ENCODE measurements around the gene CMTM1. TPM values are rescaled to one million over a fixed set of nuclear protein-coding genes. Genes with fewer than 3 reads are reported as not detected.

The CMTM1 gene
- total RNA-seq, 2 experiments from 2014 or later, result 6.4 to 11.8 TPM

GRCh38 chr16:66522816-66523590 lies 43.2 kb upstream of the CMTM1 start:
- H3K9me3 Mint-ChIP-seq (ENCODE audit: low read depth), result no peaks in the 10 kb centered on the region
- H3K4me1 Mint-ChIP-seq, result peaks cover 77% of the 10 kb centered on the region
- H3K27me3 Mint-ChIP-seq, result no peaks in the 10 kb centered on the region
- ChIA-PET POLR2A (interaction anchor here (0.6 to 1.5 kb wide), 5 partner anchors 26 to 86 kb away, joined by 3 to 15 read pairs (median 5); partner anchors contain the start of gene CKLF), CTCF (interaction anchor here (0.8 to 5.8 kb wide), 10 partner anchors 12 to 128 kb away, joined by 3 to 59 read pairs (median 6); partner anchors contain the start of genes CKLF, CMTM3 and TK2)
- H3K36me3 Mint-ChIP-seq (ENCODE audit: low read depth), result peaks cover 3% of the 10 kb centered on the region
- ATAC-seq (no peak), DNase-seq (no peak)
- H3K27ac Mint-ChIP-seq, result peak overlapping the region; percentile 86
- H3K4me3 Mint-ChIP-seq, result peak overlapping the region; percentile 55
- intact Hi-C loops (cut with DNase I, micrococcal nuclease), result loop anchor here (1.0 to 10.0 kb wide), 6 partner anchors 28 to 352 kb away; partner anchors contain the start of genes CKLF (in 1 of the 2) and CMTM3 (in 1 of the 2)

- Mint-ChIP-seq H3K36me3 (ENCODE audit: low read depth) (peaks cover 3% of the 10 kb centered on the region), H3K9me3 (ENCODE audit: low read depth) (no peaks in the 10 kb centered on the region), H3K4me3 (peak overlapping the region; percentile 37), H3K4me1 (peaks cover 70% of the 10 kb centered on the region), H3K27ac (peak overlapping the region; percentile 86), H3K27me3 (no peaks in the 10 kb centered on the region)
- intact Hi-C loops (cut with DNase I, micrococcal nuclease), result loop anchor here in 1 of 2 experiments (10.0 kb wide), 1 partner anchor 351 kb away; no protein-coding TSS in a partner anchor
- ChIA-PET POLR2A (interaction anchor here (0.6 kb wide), 1 partner anchor 85 kb away, joined by 4 read pairs; no protein-coding TSS in a partner anchor), CTCF (interaction anchor here (1.0 to 5.8 kb wide), 4 partner anchors 10 to 127 kb away, joined by 3 to 59 read pairs (median 12); partner anchors contain the start of genes CKLF and TK2)
- peak; percentile 48 for DNase-seq
- ATAC-seq, result peak; percentile 13
These were observed 42.3 kb upstream of the CMTM1 start for GRCh38 chr16:66523861-66524354.

GRCh38 chr16:66524601-66525164 lies 41.6 kb upstream of the CMTM1 start:
- Mint-ChIP-seq H3K4me1 (peaks cover 66% of the 10 kb centered on the region), H3K36me3 (ENCODE audit: low read depth) (peaks cover 3% of the 10 kb centered on the region), H3K9me3 (ENCODE audit: low read depth) (no peaks in the 10 kb centered on the region), H3K27ac (peak overlapping the region; percentile 87), H3K27me3 (no peaks in the 10 kb centered on the region), H3K4me3 (no peak overlapping the region)
- intact Hi-C loops (cut with DNase I, micrococcal nuclease), result loop anchor here in 1 of 2 experiments (10.0 kb wide), 1 partner anchor 350 kb away; no protein-coding TSS in a partner anchor
- no peak for ATAC-seq
- ChIA-PET CTCF (interaction anchor here (0.8 to 5.8 kb wide), 4 partner anchors 9 to 48 kb away, joined by 3 to 59 read pairs (median 3); partner anchors contain the start of genes CKLF and TK2), POLR2A (no interaction called here)
- DNase-seq, result no peak

GRCh38 chr16:66525396-66526180 lies 40.7 kb upstream of the CMTM1 start:
- Mint-ChIP-seq H3K27me3 (no peaks in the 10 kb centered on the region), H3K4me1 (peaks cover 62% of the 10 kb centered on the region), H3K27ac (peak overlapping the region; percentile 34), H3K36me3 (ENCODE audit: low read depth) (peaks cover 3% of the 10 kb centered on the region), H3K4me3 (no peak overlapping the region), H3K9me3 (ENCODE audit: low read depth) (no peaks in the 10 kb centered on the region)
- ATAC-seq, result no peak
- intact Hi-C loops (cut with DNase I, micrococcal nuclease), result loop anchor here in 1 of 2 experiments (10.0 kb wide), 1 partner anchor 349 kb away; no protein-coding TSS in a partner anchor
- DNase-seq, result no peak
- CTCF ChIA-PET, result interaction anchor here (0.8 to 5.8 kb wide), 4 partner anchors 18 to 49 kb away, joined by 3 to 59 read pairs (median 4); partner anchors contain the start of genes CKLF and TK2
- POLR2A ChIA-PET, result interaction anchor here (1.0 kb wide), 1 partner anchor 38 kb away, joined by 3 read pairs; no protein-coding TSS in a partner anchor

GRCh38 chr16:66528294-66528693 lies 37.9 kb upstream of the CMTM1 start:
- DNase-seq (no peak), ATAC-seq (no peak)
- POLR2A ChIA-PET, result no interaction called here
- H3K4me3 Mint-ChIP-seq, result no peak overlapping the region
- H3K4me1 Mint-ChIP-seq, result peaks cover 35% of the 10 kb centered on the region
- intact Hi-C loops (cut with DNase I, micrococcal nuclease), result loop anchor here in 1 of 2 experiments (10.0 kb wide), 1 partner anchor 347 kb away; no protein-coding TSS in a partner anchor
- peaks cover 3% of the 10 kb centered on the region for H3K36me3 Mint-ChIP-seq (ENCODE audit: low read depth)
- no peaks in the 10 kb centered on the region for H3K9me3 Mint-ChIP-seq (ENCODE audit: low read depth)
- CTCF ChIA-PET, result interaction anchor here (1.4 to 1.7 kb wide), 2 partner anchors 15 to 36 kb away, joined by 4 to 5 read pairs; no protein-coding TSS in a partner anchor
- no peak overlapping the region for H3K27ac Mint-ChIP-seq
- no peaks in the 10 kb centered on the region for H3K27me3 Mint-ChIP-seq

- Mint-ChIP-seq H3K9me3 (ENCODE audit: low read depth) (no peaks in the 10 kb centered on the region), H3K27ac (peak overlapping the region; percentile 20), H3K4me3 (no peak overlapping the region), H3K36me3 (ENCODE audit: low read depth) (peaks cover 3% of the 10 kb centered on the region), H3K27me3 (no peaks in the 10 kb centered on the region), H3K4me1 (peaks cover 23% of the 10 kb centered on the region)
- ChIA-PET CTCF (interaction anchor here (0.7 to 1.7 kb wide), 2 partner anchors 24 to 34 kb away, joined by 4 to 5 read pairs; no protein-coding TSS in a partner anchor), POLR2A (no interaction called here)
- ATAC-seq (no peak), DNase-seq (no peak)
- intact Hi-C loops (cut with DNase I, micrococcal nuclease), result loop anchor here in 1 of 2 experiments (10.0 kb wide), 1 partner anchor 345 kb away; no protein-coding TSS in a partner anchor
These were observed 36.8 kb upstream of the CMTM1 start for GRCh38 chr16:66529475-66529874.

- ATAC-seq, result no peak
- Mint-ChIP-seq H3K4me3 (no peak overlapping the region), H3K27me3 (no peaks in the 10 kb centered on the region), H3K4me1 (peaks cover 9% of the 10 kb centered on the region), H3K36me3 (ENCODE audit: low read depth) (no peaks in the 10 kb centered on the region), H3K9me3 (ENCODE audit: low read depth) (no peaks in the 10 kb centered on the region), H3K27ac (no peak overlapping the region)
- no peak for DNase-seq
- intact Hi-C loops (cut with DNase I, micrococcal nuclease), result no loop called here
- POLR2A ChIA-PET, result no interaction called here
- CTCF ChIA-PET, result no interaction called here
These were observed 31.9 kb upstream of the CMTM1 start for GRCh38 chr16:66534376-66534799.

GRCh38 chr16:66536525-66536924 lies 29.7 kb upstream of the CMTM1 start:
- no peak for DNase-seq
- no peaks in the 10 kb centered on the region for H3K27me3 Mint-ChIP-seq
- intact Hi-C loops (cut with DNase I, micrococcal nuclease), result no loop called here
- no peak overlapping the region for H3K27ac Mint-ChIP-seq
- no peaks in the 10 kb centered on the region for H3K9me3 Mint-ChIP-seq (ENCODE audit: low read depth)
- H3K4me3 Mint-ChIP-seq, result no peak overlapping the region
- CTCF ChIA-PET, result interaction anchor here (0.6 to 1.1 kb wide), 3 partner anchors 38 to 76 kb away, joined by 3 read pairs; no protein-coding TSS in a partner anchor
- H3K36me3 Mint-ChIP-seq (ENCODE audit: low read depth), result no peaks in the 10 kb centered on the region
- no peak for ATAC-seq
- peaks cover 11% of the 10 kb centered on the region for H3K4me1 Mint-ChIP-seq
- POLR2A ChIA-PET, result no interaction called here

- H3K4me3 Mint-ChIP-seq, result no peak overlapping the region
- no peaks in the 10 kb centered on the region for H3K27me3 Mint-ChIP-seq
- intact Hi-C loops (cut with DNase I, micrococcal nuclease), result no loop called here
- POLR2A ChIA-PET, result no interaction called here
- CTCF ChIA-PET, result interaction anchor here (0.8 kb wide), 1 partner anchor 75 kb away, joined by 3 read pairs; no protein-coding TSS in a partner anchor
- peaks cover 11% of the 10 kb centered on the region for H3K4me1 Mint-ChIP-seq
- H3K9me3 Mint-ChIP-seq (ENCODE audit: low read depth), result no peaks in the 10 kb centered on the region
- no peak overlapping the region for H3K27ac Mint-ChIP-seq
- ATAC-seq, result no peak
- no peak for DNase-seq
- H3K36me3 Mint-ChIP-seq (ENCODE audit: low read depth), result no peaks in the 10 kb centered on the region
These were observed 29.0 kb upstream of the CMTM1 start for GRCh38 chr16:66537236-66537635.

GRCh38 chr16:66538910-66539309 lies 27.3 kb upstream of the CMTM1 start:
- peaks cover 11% of the 10 kb centered on the region for H3K4me1 Mint-ChIP-seq
- intact Hi-C loops (cut with DNase I, micrococcal nuclease), result no loop called here
- POLR2A ChIA-PET, result no interaction called here
- ATAC-seq, result no peak
- H3K36me3 Mint-ChIP-seq (ENCODE audit: low read depth), result no peaks in the 10 kb centered on the region
- CTCF ChIA-PET, result interaction anchor here (0.6 to 1.0 kb wide), 3 partner anchors 12 to 203 kb away, joined by 3 read pairs; partner anchors contain the start of gene TK2
- no peak for DNase-seq
- no peaks in the 10 kb centered on the region for H3K27me3 Mint-ChIP-seq
- no peak overlapping the region for H3K4me3 Mint-ChIP-seq
- no peaks in the 10 kb centered on the region for H3K9me3 Mint-ChIP-seq (ENCODE audit: low read depth)
- H3K27ac Mint-ChIP-seq, result no peak overlapping the region

Data from activated CD4-positive, alpha-beta T cell treated with anti-CD3 and anti-CD28 coated beads for 36 hours (primary cell).